HG03457 (cell line): ENCODE data around the gene DNM3.
"Not testable (repeated sequence)": the region's sequence is repeated elsewhere in the genome, so short reads cannot be mapped to it uniquely, and the experiment has no call there.

ENCODE experiments used
- ATAC-seq: cut with Tn5 transposase; IDR thresholded peaks from one replicate; pipeline ENCODE4 v1.9.1; 2021; ENCODE audit warnings: moderate number of reproducible peaks; ENCODE audit not compliant: unreplicated experiment

Gene DNM3

GRCh38 chr1:172298911-172299310, 457.6 kb downstream of the DNM3 start:
- no peak for ATAC-seq

- ATAC-seq: no peak
Observed at GRCh38 chr1:172299515-172299914, 458.2 kb downstream of the DNM3 start.

- ATAC-seq: not testable (repeated sequence)
Observed at GRCh38 chr1:172307508-172307907, 466.2 kb downstream of the DNM3 start.

- ATAC-seq: no peak
Observed at GRCh38 chr1:172308142-172308541, 466.8 kb downstream of the DNM3 start.

- no peak for ATAC-seq
Observed at GRCh38 chr1:172308577-172308976, 467.3 kb downstream of the DNM3 start.

- ATAC-seq: no peak
Observed at GRCh38 chr1:172320733-172321132, 479.4 kb downstream of the DNM3 start.

GRCh38 chr1:172321451-172321850, 480.2 kb downstream of the DNM3 start:
- ATAC-seq: no peak

GRCh38 chr1:172322219-172323061, 481.1 kb downstream of the DNM3 start:
- ATAC-seq: no peak

GRCh38 chr1:172323686-172324085, 482.4 kb downstream of the DNM3 start:
- ATAC-seq: no peak

GRCh38 chr1:172324086-172324485, 482.8 kb downstream of the DNM3 start:
- ATAC-seq: no peak

GRCh38 chr1:172324761-172325160, 483.5 kb downstream of the DNM3 start:
- no peak for ATAC-seq

GRCh38 chr1:172325531-172325930, 484.2 kb downstream of the DNM3 start:
- no peak for ATAC-seq

GRCh38 chr1:172326136-172326535, 484.8 kb downstream of the DNM3 start:
- no peak for ATAC-seq

- no peak for ATAC-seq
Observed at GRCh38 chr1:172328266-172328665, 487.0 kb downstream of the DNM3 start.

GRCh38 chr1:172332230-172332629, 490.9 kb downstream of the DNM3 start:
- no peak for ATAC-seq

- no peak for ATAC-seq
Observed at GRCh38 chr1:172335377-172335776, 494.1 kb downstream of the DNM3 start.

GRCh38 chr1:172338295-172338735, 497.0 kb downstream of the DNM3 start:
- ATAC-seq: no peak

GRCh38 chr1:172339842-172340241, 498.5 kb downstream of the DNM3 start:
- no peak for ATAC-seq

GRCh38 chr1:172340520-172340919, 499.2 kb downstream of the DNM3 start:
- no peak for ATAC-seq

GRCh38 chr1:172341697-172342096, 500.4 kb downstream of the DNM3 start:
- no peak for ATAC-seq

- ATAC-seq: no peak
Observed at GRCh38 chr1:172342584-172343239, 501.4 kb downstream of the DNM3 start.
